WI38 (cell line): ENCODE results near the gene ZNF607.
"Not testable (repeated sequence)": the region's sequence is repeated elsewhere in the genome, so short reads cannot be mapped to it uniquely, and the experiment has no call there.

ENCODE experiments used
- H3K4me3 ChIP-seq: 2 replicates; pipeline ENCODE4 v1.5.1; 2011; ENCODE audit warnings: low read depth, mild to moderate bottlenecking, control low read depth, low read length
- CTCF ChIP-seq: IDR thresholded peaks from 2 replicates; pipeline ENCODE4 v1.5.1; 2012; ENCODE audit warnings: low read depth, mild to moderate bottlenecking, control low read depth, low read length

ZNF607 gene

GRCh38 chr19:37719111-37719926 lies at the start of gene ZNF607:
TSS of gene ZNF607 (minus strand) at chr19:37719761. CDS start at chr19:37711618, 8,143 bp downstream.
- H3K4me3 ChIP-seq = peak within 1 kb of the TSS; percentile 89
- peak; percentile 57 for TF ChIP-seq CTCF

- no peak overlapping the region for H3K4me3 ChIP-seq
- TF ChIP-seq CTCF = no peak
These were observed 43.9 kb upstream of the ZNF607 start for GRCh38 chr19:37763488-37763887.

GRCh38 chr19:37757683-37758082 lies 38.1 kb upstream of the ZNF607 start:
- not testable (repeated sequence) for H3K4me3 ChIP-seq

- H3K4me3 ChIP-seq = no peak overlapping the region
- no peak for TF ChIP-seq CTCF
These were observed 18.8 kb upstream of the ZNF607 start for GRCh38 chr19:37738371-37738770.

GRCh38 chr19:37725181-37725580 lies 5.6 kb upstream of the ZNF607 start:
- no peak for TF ChIP-seq CTCF

DNA sequence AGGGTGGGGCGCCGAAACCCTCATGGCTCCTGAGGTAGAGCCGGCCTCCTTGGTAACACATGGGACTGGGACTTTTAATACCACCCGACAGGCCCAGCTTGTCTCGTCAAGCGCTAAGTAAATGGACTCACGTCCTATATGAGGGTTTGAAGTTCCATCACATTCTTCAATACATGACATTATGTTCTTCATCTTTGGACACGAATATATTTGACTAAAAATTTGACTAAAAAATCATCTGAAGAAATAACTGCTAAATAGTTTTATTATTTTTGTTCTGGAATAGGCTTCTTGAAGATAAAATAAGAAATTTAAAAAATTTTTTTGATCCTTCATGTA lies 335 bp upstream of the ZNF607 start:
- H3K4me3 ChIP-seq = peak overlapping the region; percentile 89
- TF ChIP-seq CTCF = no peak

More at GRCh38 chr19:37725181-37725580, 5.6 kb upstream of the ZNF607 start:
- H3K4me3 ChIP-seq = no peak overlapping the region

GRCh38 chr19:37718304-37718703 lies 1.3 kb downstream of the ZNF607 start:
- peak overlapping the region; percentile 89 for H3K4me3 ChIP-seq
- no peak for TF ChIP-seq CTCF

DNA sequence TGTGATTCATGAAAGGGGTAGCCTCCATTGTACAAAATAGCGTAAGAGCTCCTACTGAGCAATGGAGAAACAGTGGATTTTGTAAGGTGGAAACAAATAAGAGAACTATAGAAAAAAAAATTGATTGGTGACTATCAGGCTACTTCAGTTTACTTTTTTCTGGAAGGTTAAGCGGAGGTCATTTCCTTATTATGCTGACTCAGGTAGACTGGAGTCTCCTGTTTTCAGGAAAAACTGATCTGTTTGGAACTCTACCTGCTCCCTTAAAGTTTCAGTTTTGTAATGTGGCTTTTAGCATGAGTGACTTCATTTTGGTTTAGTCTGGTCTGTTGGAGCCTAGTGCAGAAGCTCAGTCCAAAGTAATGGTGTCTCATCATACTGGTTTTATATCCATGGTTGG lies 3.4 kb downstream of the ZNF607 start:
- no peak for TF ChIP-seq CTCF
- no peak overlapping the region for H3K4me3 ChIP-seq
